H4 (cell line): Measurements from ENCODE around the gene PEAK3. TPM values are rescaled to one million over a fixed set of nuclear protein-coding genes. Genes with fewer than 3 reads are reported as not detected.

Experiments
- DNase-seq: peaks from one replicate; pipeline ENCODE4 v3.0.0-alpha.2; 2015; ENCODE audit warnings: low spot score
- total RNA-seq: library from RNA; depleted of rRNA; stranded (reverse); fragments of >200 nt; shearing (Covaris generic); gene quantifications from 2 replicates; pipeline ENCODE4 v1.2.3, GENCODE V29; 2014

Gene PEAK3
- total RNA-seq, 1 experiment from 2014 or later = 0.06 TPM

DNA sequence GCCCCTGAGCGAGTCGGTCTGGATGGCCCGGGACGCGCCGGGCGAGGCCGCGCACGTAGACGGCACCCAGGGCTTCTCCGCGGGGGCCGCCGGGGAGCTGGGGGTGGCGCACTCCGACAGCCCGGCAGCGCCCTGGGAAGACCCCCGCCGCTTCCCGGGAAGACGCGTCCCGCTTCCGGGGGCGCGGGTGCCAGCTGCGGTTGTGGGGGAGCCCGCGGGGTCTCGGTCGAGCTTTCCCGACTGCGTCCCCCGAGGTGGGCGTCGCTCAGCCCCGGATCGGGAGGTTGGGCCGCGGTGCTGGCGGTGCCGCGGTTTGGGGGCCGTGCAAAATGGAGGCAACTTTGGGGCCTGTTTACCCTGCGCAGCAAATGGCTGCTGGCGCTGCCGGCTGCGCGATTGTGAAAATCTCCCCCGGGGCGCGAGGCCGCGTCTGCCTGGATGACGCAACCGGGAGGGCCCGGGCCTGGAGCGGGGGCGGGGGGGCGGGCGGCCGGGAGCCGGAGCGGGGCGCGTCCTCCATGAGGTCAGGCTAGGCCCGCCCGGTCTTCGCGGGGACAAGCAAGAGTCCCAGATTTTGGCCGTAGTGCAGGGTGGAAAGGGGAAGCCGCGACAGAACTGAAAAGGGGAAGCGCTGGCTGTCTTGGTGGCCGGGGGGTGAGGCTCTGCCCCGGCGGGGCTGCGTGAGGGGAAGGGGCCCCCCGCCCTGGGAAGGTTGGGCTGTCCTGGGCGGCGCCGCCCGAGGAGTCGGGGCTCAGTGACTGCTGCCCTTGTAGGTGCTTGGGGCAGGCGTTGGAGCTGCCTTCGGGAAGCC lies 11.3 kb downstream of the PEAK3 start:
- peak; percentile 55 for DNase-seq

DNA sequence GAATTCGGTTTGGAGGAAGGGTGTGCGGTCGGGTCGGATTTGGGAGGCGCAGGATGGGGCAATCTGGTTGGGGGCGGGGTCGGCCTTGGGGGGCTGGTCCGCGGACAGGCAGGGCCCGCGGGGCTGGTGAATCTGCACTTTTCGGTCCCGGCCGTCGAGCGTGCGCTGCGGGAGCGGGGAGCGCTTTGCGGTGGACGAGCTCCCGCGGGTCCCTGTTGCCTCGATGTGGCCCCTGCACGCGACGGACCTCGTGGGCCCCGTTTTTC lies 11.9 kb downstream of the PEAK3 start:
- no peak for DNase-seq

DNA sequence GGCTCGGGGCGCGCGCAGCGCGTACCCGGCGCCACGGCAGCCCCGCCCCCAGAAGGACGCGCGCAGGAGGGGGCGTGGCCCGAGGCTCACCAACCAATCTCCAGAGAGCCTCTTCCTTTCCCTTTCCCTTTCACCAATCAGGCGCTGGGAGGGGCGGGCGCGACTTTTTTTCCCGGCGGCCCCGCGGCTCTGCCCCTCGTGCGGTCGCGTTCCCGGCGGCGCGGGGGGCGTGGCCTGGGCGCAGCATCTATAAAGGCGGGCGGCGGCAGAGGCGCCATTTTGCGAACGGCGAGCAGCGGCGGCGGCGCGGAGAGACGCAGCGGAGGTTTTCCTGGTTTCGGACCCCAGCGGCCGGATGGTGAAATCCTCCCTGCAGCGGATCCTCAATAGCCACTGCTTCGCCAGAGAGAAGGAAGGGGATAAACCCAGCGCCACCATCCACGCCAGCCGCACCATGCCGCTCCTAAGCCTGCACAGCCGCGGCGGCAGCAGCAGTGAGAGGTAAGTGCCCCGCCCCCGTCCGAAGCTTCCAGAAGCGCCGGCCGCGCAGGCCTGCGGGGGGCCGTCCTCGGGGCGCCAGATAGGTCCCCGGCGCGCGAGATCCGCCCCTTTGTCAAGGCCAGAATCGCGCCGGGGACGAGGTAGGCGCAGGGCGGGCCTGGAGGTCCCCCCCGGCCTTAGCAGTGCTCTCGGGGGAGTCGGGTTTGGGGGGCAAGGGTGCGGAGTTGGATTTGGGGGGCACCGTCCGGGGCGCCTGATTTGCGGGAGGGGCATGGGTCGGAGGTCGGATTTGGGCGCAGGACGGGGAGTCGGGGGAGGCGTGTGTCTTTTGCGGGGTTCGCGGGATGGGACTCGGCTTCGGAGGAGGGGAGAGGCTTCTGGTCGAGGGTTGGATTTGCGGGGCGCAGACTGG lies 12.5 kb downstream of the PEAK3 start:
- peak; percentile 89 for DNase-seq

DNA sequence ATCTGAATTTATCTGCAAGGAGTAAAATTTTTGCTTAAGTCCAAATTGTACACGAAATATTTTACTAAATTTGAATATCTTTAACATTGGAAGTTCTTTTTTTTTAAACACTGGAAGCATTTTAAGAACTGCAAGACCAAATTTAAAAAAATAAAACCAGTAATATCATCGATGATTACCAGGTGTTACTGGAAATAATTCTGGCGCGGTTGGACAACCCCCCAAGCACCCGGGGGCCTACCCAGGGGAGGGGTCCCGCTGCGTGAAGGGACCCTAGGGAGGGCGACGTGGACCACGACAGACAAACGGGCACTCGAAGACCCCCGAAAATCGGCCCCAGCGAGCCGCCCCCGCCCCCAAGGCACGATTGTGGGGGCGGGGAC lies 13.1 kb downstream of the PEAK3 start:
- no peak for DNase-seq

DNA sequence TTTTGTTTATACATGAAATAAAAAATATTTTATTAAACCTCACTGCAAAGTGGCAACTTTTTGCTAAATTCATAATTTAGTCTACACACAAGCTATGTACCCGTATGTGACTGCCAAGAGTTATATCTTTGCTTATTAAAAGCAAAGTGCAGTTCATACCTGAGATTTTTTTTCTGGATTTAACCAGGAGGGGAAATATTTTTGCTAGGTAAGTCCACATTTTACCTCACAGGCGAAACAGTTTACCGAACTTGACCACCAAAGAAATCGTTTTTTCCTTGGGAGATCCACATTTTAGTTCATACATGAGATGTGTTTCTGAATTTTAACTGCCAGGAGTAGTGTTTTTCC lies 13.5 kb downstream of the PEAK3 start:
- DNase-seq = no peak

DNA sequence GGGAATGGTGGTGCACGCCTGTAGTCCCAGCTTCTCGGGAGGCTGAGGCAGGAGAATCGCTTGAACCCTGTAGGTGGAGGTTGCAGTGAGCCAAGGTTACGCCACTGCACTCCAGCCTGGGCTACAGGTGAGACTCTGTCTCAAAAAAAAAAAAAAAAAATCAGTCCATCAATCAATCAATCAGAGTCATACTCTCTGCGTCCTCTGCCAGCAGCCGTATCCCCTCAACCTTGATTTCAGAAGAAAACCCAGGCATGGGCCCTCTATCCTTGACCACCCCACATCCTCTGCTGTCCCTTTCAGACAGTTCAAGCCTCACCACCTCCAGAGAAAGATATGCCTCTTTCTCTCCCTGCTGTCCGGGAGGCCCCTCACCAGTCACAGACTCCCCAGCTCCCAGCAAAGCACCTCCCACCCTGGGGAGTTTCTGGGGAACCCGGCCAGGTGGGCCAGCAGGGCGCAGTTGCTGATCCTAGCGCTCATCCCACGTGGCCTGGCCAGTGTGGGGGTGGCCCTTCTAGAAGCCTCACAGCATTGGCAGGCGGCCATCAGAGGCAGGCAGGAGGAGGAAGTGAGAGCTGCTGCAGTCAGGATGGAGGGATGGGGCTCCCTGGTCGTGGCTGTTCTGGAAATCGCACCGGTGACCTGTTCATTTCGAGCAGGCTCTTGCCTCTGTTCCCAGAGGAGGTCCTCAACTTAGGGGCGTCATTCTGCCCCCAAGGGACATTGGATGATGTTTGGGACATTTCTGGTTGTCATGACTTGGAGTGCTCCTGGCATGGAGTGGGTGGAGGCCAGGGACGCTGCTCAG lies 15.6 kb downstream of the PEAK3 start:
- peak; percentile 76 for DNase-seq

DNA sequence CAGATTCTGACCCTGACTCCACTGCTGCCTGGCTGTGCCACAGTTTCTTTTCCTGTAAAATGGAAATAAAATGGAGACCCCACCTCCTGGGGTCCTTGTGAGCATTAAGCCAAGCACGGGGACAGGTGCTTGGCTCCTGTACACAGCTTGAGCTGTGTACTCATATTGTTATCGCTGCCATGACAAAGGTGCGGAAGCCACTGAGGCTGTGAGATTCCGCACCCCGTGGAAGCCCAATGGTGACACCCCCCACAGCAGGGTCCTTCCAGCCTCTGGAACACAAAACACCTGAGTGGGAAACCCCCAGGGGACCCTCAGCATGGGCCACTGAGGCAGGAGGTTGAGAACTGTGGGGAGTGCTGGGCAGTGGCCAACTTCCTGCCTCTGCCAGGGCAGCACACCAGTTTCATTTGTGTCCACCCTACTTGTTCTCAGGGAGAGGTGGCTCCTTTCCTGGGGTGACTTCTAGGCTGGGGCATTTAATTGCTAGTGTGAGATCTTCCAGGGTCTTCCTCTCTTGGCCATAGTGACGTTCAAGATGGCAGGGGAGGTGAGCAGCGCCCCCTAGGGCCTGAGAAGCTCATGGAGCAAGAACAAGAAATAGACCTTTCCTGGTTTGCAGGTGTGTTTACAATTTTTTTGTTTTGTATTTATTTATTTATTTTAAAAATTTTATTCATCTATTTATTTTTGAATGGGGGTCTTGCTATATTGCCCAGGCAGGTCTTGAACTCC lies 20.4 kb downstream of the PEAK3 start:
- no peak for DNase-seq

DNA sequence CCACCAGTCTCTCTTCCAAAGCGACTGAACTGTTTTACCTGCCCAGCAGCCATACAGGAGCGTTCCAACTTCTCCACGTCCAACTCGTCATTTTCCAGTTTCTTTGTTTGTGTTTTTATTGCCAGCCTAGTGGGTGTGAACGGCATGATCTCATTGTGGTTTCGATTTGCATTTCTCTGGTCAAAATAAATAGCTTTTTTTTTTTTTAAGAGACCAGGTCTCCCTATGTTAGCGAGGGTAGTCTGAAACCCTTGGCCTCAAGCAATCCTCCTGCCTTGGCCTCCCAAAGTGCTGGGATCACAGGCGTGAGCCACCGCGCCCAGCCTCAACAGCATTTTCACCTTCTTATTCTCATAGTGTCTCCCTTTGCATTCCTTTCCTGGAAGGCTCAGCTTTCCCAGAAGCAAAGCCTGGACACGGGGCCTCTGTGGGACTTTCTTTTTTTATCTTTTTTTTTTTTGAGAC lies 21.6 kb downstream of the PEAK3 start:
- peak; percentile 77 for DNase-seq

DNA sequence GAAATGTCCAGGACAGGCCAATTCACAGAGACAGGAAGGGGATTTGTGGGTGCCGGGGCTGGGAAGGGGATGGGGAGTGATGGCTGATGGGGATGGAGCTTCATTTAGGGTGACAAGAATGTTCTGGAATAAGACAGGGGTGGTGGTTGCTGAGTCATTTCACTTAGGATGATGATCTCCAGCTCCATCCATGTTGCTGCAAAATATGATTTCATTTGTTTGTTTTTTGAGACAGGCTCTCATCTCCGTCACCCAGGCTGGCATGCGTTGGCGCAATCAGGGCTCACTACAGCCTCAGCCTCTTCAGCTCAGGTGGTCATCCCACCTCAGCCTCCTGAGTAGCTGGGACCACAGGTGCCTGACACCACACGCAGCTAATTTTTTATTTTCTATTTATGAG lies 22.6 kb downstream of the PEAK3 start:
- no peak for DNase-seq

DNA sequence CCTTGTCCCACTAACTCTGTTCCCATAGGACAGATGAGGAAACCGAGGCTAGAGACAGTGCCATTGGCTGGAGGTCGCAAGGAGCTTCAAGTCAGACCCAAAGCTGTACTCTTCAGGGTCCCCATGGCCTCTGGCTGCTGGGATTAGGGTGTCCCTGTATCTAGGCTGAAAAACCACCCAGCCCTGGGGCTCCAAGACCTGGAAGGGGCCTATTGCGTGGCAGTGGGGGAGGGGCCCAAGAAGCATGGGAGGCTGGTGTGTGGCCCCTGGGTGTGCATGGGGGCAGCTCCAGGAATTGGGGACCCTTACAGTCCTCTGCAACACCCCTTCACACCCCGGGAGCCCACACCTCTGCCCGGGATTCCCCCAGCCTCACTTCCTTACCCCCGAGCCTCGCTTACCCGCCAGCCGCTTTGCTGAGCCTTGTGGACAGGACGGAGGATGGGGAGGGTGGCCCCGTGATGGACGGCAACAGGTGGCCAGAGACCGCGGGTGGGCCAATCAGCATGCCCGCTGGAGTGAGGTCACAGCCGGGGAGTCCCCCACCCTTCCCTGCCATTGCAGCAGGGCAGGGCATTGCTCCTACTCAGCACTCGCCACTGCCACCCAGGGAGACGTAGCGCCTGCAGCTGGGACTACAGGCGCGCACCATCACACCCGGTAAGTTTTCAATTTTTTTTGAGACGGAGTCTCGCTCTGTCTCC lies 25.8 kb downstream of the PEAK3 start, which contains the start of gene JSRP1:
Gene JSRP1 (minus strand): TSS at position 436 of the 704 bp plus-strand sequence. CDS start 1,103 bp downstream, outside the sequence.
- DNase-seq = no peak

DNA sequence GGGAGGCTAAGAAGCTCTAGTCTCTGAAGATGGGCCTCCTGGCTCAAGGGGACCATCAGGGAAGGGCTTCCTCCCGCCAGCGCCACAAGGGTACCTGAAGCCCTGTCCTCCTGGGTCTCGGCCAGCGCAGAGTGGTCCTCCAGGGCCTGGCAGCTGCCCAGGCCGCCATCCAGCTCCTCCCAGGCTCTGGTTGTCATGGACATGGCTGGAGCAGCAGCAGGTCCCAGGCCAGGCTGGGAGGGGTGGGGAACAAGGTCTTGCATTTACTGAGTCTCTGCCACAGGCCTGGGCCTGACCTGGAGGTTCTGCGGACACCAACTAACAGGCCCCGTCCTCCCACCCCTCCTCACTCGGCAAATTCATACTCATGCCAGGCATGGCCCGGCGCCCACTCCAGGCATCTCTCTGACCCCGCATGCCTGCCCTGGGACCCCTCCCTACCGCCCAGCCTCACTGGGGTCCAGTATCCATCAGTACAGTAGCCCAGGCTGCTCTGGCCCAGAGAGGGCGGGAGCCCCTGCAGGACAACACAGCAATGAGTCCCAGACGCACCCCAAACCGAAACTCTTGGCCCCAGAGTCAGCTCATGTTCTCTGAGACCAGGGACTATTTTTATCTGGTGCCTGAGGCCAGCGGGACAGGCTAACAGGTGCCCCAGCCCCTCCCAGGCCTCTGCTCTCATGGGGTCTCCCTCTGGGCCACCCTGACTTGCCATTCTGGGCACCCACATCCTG lies 26.7 kb downstream of the PEAK3 start:
- no peak for DNase-seq

DNA sequence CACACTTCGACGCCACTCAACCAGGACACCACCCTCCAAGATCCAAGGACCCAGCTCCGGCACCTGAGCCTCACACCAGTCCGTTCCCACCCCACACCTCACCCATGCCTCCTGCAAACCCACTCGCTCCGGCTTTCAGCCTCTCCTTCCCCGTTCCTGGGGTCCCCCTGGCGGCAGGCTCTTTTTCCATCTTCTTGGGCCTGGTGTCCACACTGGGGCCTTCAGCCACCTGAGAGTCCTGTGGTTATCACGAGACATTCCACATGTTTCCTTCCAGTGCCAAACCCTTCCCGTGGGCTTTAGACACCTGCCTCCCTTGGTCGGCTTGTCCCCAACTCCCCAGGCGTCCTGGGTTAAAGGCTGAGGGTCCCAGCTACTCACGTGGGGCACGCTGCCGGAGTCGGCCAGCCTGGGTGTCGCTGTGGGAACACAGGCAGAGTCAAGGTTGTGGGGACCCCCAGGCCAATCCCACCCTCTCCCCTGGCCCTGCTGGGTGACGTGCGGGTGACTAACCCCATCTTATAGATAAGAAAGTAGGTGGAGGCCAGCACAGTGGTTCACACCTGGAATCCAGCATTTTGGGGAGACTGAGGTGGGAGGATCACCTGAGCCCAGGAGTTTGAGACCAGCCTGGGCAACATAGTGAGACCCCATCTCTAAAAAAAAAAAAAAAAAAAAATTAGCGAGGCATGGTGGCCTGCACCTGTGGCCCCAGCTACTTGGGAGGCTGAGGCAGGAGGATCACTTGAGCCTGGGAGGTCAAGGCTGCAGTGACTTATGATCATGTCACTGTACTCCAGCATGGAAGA lies 27.7 kb downstream of the PEAK3 start:
- no peak for DNase-seq

DNA sequence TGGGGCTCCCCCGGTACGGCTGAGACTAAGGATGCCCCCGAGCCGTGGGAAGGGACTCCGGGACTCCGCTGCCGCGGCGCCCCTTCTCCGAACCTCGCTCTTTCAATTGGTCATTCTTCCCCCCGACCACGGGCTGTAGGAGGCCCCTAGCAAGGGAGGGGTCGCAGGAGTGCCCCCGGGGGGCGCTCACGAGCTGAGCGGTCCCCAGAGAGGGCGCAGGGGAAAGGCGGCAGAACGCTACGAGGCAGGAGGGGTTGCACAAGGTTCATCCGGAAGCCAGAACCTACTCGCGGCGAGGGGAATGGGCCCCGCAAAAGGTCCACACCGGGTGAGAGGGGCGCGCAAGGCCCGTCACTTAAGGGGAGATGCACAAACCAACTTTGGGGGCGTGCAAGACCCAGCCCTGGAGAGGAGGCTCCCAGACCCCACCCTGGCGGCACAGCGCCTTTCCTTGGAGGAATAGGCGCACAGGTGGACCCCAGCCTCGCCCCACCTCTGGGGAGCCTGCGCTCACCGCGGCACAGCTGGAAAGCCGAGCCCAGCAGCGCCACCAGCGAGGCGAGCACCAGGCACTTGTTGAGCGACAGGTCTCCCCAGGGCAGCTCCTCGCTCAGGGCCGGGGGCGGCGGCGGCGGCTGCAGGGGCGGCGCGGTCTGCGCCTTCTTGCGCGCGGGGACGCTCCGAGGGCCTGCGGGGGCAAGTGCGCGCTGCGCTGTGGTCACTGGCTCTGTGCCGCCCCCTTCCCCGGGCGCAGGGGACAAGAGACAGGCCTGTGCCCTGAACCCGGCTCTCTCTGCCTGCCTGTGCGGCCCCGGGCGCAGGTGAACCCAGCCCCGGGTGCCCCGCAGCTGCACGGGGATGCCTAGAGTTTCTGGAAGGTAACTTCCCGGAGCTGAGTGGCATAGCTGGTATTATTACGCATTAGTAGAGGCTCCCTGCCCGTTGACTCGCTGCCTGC lies 28.6 kb downstream of the PEAK3 start:
- DNase-seq = no peak

DNA sequence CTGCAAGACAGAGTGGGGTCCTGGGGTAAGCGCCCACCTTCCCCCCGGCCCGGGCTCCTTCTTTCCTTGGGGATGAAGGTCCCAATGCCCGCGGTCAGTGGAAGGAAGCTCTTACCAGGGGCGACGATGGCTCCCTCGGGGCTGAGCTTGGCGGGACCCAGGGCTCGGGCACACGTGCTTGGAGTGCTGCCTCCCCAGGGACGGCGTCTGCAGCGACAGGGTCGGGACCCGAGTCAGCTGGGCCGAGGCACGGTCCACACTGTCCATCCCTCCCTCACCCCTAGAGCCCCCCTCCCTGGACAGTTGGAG lies 29.2 kb downstream of the PEAK3 start:
- no peak for DNase-seq

DNA sequence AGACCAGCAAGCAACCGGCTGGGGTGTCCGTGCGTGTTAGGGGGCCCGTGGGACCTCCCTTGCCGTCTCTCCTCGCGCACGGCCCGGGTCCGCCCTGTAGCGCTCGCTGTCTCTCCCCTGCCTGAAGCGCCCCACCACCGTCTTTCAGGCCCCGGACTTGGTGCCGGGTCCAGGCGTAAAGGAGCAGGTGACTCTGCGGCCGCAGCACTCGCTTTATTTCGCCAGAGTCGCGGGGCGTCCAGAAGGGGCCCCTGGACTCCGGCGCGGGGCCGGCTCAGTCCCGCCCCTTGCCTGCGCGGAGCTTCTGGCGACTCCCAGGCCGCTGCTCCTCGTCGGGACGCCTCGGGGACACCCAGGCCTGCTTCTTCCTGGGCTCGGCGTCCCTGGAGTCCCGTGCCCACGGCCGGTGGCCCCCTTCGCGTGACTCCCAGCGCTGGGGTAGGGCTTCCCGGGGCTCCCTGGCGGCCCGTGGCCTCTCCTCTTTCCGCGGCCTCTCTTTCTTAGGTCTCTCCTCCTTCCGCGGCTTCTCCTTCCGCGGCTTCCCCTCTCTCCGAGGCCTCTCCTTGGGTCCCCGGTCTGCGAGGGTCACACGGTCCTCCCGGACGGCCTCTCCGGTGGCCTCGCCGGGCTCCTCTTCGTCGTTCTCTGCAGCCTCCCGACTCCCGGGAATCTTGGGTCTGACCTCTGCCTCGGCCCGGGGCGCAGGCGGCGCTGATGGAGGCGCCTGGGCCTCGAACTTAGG lies 29.7 kb downstream of the PEAK3 start:
- no peak for DNase-seq

DNA sequence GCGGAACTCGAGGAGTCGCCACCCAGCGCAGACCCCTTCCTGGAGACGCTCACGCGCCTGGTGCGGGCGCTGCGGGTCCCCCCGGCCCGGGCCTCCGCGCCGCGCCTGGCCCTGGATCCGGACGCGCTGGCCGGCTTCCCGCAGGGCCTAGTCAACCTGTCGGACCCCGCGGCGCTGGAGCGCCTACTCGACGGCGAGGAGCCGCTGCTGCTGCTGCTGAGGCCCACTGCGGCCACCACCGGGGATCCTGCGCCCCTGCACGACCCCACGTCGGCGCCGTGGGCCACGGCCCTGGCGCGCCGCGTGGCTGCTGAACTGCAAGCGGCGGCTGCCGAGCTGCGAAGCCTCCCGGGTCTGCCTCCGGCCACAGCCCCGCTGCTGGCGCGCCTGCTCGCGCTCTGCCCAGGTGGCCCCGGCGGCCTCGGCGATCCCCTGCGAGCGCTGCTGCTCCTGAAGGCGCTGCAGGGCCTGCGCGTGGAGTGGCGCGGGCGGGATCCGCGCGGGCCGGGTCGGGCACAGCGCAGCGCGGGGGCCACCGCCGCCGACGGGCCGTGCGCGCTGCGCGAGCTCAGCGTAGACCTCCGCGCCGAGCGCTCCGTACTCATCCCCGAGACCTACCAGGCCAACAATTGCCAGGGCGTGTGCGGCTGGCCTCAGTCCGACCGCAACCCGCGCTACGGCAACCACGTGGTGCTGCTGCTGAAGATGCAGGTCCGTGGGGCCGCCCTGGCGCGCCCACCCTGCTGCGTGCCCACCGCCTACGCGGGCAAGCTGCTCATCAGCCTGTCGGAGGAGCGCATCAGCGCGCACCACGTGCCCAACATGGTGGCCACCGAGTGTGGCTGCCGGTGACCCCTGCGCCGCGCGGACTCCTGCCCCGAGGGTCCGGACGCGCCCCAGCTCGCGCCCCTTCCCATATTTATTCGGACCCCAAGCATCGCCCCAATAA lies 30.6 kb downstream of the PEAK3 start:
- DNase-seq = no peak

DNA sequence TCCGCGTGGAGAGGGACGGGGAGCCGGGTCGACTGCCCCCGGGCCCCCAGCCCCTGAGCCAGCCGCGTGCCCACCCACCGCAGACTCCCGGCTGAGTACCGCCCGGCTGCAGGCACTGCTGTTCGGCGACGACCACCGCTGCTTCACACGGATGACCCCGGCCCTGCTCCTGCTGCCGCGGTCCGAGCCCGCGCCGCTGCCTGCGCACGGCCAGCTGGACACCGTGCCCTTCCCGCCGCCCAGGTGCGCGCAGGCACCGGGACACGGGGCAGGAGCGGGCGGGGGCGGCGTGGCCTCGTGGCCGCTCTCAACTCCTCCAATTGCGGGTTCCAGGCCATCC lies 31.2 kb downstream of the PEAK3 start:
- DNase-seq = no peak
